Esophagus (tissue), 2 donors: ENCODE results near the gene ZNF496. TPM values are rescaled to one million over a fixed set of nuclear protein-coding genes. Genes with fewer than 3 reads are reported as not detected.
"Not testable (repeated sequence)": the region's sequence is repeated elsewhere in the genome, so short reads cannot be mapped to it uniquely, and the experiment has no call there.

Experiments
- H3K27ac ChIP-seq, 2 donors: one replicate each; pipeline ENCODE4 v1.5.1; 2013; ENCODE audit warnings: low read depth in 2 of 2, mild to moderate bottlenecking in 2 of 2, inconsistent platforms in 1 of 2, low read length in 1 of 2, moderate library complexity in 1 of 2
- H3K27me3 ChIP-seq, 2 donors: one replicate each; pipeline ENCODE4 v1.6.1; 2013; ENCODE audit warnings: low read length in 2 of 2, control low read depth in 1 of 2, mild to moderate bottlenecking in 1 of 2; ENCODE audit not compliant: insufficient read depth in 2 of 2, control insufficient read depth in 1 of 2
- H3K36me3 ChIP-seq, 2 donors: one replicate each; pipeline ENCODE4 v1.6.1; 2013; ENCODE audit warnings: low read length in 1 of 2; ENCODE audit not compliant: control insufficient read depth in 2 of 2, insufficient read depth in 2 of 2
- H3K4me1 ChIP-seq, 2 donors: one replicate each; pipeline ENCODE4 v1.6.1; 2013; ENCODE audit warnings: low read length in 1 of 2; ENCODE audit not compliant: control insufficient read depth in 2 of 2, insufficient read depth in 2 of 2
- H3K4me3 ChIP-seq, 2 donors: one replicate each; pipeline ENCODE4 v1.5.1; 2013; ENCODE audit warnings: low read length in 2 of 2, mild to moderate bottlenecking in 2 of 2, low read depth in 1 of 2, moderate library complexity in 1 of 2
- H3K9me3 ChIP-seq, 2 donors: one replicate each; pipeline ENCODE4 v1.6.1; 2013; ENCODE audit warnings: mild to moderate bottlenecking in 2 of 2, low read depth in 1 of 2, low read length in 1 of 2, moderate library complexity in 1 of 2; ENCODE audit not compliant: control insufficient read depth in 2 of 2, insufficient read depth in 1 of 2
- WGBS, 2 donors: extraction: QIAGEN DNeasy Blood & Tissue Kit; methylation state at CpG; one replicate each; pipeline ENCODE4 v1.1.7; 2013; 5-methylcytosine and 5-hydroxymethylcytosine counted together
- polyA plus RNA-seq, 2 donors: library from polyadenylated mRNA; stranded (reverse); fragments of 200-250 nt; gene quantifications; one replicate each; pipeline ENCODE4 v1.2.3, GENCODE V29; 2013
- donor health status: healthy with polysubstance abuse.
- donor health status: Bipolar disorder and iron deficiency.

ZNF496 gene
- polyA plus RNA-seq, 2 donors: 3.7 to 3.8 TPM

GRCh38 chr1:247359559-247359958 lies 27.9 kb upstream of the ZNF496 start:
- H3K4me1 ChIP-seq: peaks cover 0 to 2% of the 10 kb centered on the region in 2 donors
- H3K36me3 ChIP-seq: no peaks in the 10 kb centered on the region
- 90 to 93% methylated on average over 6 of the region's 6 CpGs for WGBS, 2 donors
- H3K9me3 ChIP-seq: no peaks in the 10 kb centered on the region
- no peak overlapping the region for H3K27ac ChIP-seq
- no peaks in the 10 kb centered on the region for H3K27me3 ChIP-seq
- H3K4me3 ChIP-seq: no peak overlapping the region

DNA sequence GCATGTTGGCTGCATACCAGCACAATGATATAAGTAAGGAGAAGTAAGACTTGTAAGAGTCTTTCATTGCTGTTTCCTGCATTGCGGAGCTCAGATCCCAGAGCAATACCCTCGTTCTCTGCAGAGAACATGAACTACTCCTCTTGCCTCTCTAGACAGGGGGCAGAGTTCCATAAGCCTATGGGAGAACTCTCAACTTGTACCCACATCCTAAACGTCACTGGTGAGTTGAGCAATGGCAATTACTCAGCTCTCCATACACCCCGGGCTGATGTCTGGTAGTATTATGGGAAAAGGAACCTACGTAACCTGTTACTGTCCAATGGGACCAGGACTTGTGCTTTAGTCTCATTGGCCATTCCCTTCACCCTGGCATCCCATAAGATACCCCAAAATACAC lies 27.3 kb upstream of the ZNF496 start:
- 78 to 83% methylated on average over 5 of the region's 5 CpGs for WGBS, 2 donors
- peaks cover 0 to 2% of the 10 kb centered on the region in 2 donors for H3K4me1 ChIP-seq
- H3K27ac ChIP-seq: no peak overlapping the region
- no peak overlapping the region for H3K4me3 ChIP-seq
- no peaks in the 10 kb centered on the region for H3K36me3 ChIP-seq
- no peaks in the 10 kb centered on the region for H3K27me3 ChIP-seq
- no peaks in the 10 kb centered on the region for H3K9me3 ChIP-seq

GRCh38 chr1:247357781-247358211 lies 26.1 kb upstream of the ZNF496 start:
- no peaks in the 10 kb centered on the region for H3K36me3 ChIP-seq
- H3K27me3 ChIP-seq: no peaks in the 10 kb centered on the region
- H3K4me3 ChIP-seq: no peak overlapping the region
- H3K9me3 ChIP-seq: no peaks in the 10 kb centered on the region
- 44 to 47% methylated on average over 6 of the region's 6 CpGs for WGBS, 2 donors
- peaks cover 0 to 2% of the 10 kb centered on the region in 2 donors for H3K4me1 ChIP-seq
- no peak overlapping the region for H3K27ac ChIP-seq

DNA sequence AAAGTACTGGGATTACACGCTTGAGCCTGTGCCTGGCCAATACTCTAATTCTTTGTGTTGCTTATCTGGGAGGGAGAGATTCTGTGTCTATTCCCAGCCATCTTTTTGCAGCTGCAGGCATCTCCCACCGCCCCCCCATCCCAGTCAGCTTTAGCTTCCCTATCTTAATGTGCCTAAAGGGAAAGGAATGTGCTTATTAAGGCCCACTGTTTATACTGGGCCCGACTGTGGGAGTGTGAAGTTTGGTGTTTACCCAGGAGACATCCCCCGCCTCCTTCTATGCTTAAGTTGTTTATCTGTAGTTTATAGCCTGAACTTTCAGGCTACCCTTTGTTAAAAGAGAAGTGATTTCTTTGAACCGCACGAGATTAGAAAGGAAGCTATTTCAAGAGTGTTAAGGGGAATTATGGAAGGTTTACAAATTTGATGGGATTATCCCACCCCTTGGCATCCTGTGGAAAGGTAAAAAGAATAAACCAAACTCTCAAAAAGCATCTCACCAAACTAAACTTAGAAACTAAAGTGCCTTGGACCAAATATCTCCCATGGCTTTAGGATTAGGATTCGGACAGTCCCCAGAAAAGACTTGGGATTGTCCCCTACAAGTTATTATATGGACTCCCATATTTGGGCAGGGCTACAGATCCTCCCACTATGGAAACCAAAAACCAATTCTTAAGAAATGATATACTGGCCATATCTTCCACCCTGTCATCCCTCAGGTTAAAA lies 25.5 kb upstream of the ZNF496 start:
- H3K27me3 ChIP-seq: no peaks in the 10 kb centered on the region
- no peaks in the 10 kb centered on the region for H3K9me3 ChIP-seq
- no peaks in the 10 kb centered on the region for H3K36me3 ChIP-seq
- H3K4me1 ChIP-seq: peaks cover 0 to 2% of the 10 kb centered on the region in 2 donors
- 45 to 51% methylated on average over 7 of the region's 7 CpGs for WGBS, 2 donors
- H3K27ac ChIP-seq: no peak overlapping the region
- no peak overlapping the region for H3K4me3 ChIP-seq

- H3K4me3 ChIP-seq, H3K4me1 ChIP-seq, H3K36me3 ChIP-seq, H3K9me3 ChIP-seq, H3K27me3 ChIP-seq, H3K27ac ChIP-seq: not testable (repeated sequence)
- 59 to 73% methylated on average over 1 of the region's 1 CpG for WGBS, 2 donors
Measured at GRCh38 chr1:247355160-247355559, 23.5 kb upstream of the ZNF496 start.

- Histone ChIP-seq H3K36me3 (no peaks in the 10 kb centered on the region), H3K27me3 (no peaks in the 10 kb centered on the region), H3K27ac (no peak overlapping the region), H3K4me3 (no peak overlapping the region), H3K9me3 (no peaks in the 10 kb centered on the region), H3K4me1 (peaks cover 0 to 2% of the 10 kb centered on the region in 2 donors)
- WGBS, 2 donors: 64 to 68% methylated on average over 3 of the region's 3 CpGs
Measured at GRCh38 chr1:247352175-247352574, 20.5 kb upstream of the ZNF496 start.

DNA sequence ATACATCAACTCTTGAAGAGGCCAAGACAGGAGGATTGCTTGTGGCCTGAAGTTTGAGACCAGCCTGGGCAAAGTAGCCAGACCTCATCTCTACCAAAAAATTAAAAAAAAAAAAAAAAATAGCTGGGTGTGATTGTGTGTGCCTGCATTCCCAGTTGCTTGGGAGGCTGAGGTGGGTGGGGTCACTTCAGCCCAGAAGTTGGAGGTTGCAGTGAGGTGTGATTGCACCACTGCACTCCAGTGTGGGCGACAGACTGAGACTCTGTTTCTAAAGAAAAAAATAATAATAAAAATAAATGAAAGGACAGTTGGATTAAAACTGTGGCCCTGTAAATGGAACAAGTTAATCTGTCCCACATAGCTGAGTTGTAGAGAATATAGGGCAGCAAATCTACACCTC lies 18.9 kb upstream of the ZNF496 start:
- H3K4me1 ChIP-seq: no peaks in the 10 kb centered on the region
- 79 to 81% methylated on average over 1 of the region's 1 CpG for WGBS, 2 donors

DNA sequence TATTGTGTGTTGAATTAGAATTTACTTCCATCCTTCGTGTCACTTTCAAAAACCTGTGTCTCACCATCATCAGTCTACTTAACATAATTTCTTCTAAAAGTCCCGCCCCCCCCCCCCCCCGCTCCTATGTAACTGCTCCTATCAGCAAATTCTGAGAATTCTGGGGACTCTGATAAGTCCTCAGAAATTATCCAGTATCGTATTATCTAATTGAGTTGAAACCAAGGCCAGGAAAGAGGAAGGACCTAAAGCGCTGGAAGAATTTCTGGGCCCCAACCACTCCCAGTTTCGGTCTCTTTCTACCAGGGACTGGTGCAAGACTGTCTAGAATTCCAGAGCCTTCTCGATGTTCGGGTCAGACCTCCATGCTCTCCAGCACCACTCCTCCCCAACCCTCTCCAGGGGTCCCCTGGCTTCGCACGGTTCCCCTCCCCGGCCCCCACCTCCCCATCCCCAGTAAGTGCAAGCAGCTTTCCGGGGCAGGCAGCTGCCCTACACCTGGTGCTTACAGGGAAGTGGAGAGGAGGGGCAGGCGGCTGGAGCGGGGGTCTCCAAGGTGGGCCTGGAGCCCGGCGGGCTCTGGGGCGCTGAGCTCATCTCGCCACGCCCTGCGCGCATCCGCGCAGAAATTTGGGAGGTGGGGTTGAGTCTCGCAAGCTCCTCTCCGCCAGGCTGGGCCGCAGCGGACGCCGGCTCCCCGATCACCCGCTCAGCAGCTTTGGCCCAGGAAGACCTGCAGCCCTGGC lies 16.0 kb upstream of the ZNF496 start:
- Histone ChIP-seq H3K4me1 (no peaks in the 10 kb centered on the region), H3K27me3 (no peaks in the 10 kb centered on the region), H3K4me3 (no peak overlapping the region), H3K27ac (no peak overlapping the region), H3K9me3 (no peaks in the 10 kb centered on the region), H3K36me3 (no peaks in the 10 kb centered on the region)
- 21 to 28% methylated on average over 30 to 31 of the region's 31 CpGs for WGBS, 2 donors

More for the DNA sequence above, 18.9 kb upstream of the ZNF496 start:
- Histone ChIP-seq H3K27ac (no peak overlapping the region), H3K36me3 (no peaks in the 10 kb centered on the region), H3K4me3 (no peak overlapping the region), H3K27me3 (no peaks in the 10 kb centered on the region), H3K9me3 (no peaks in the 10 kb centered on the region)

- H3K27ac ChIP-seq: no peak overlapping the region
- no peaks in the 10 kb centered on the region for H3K4me1 ChIP-seq
- H3K36me3 ChIP-seq: no peaks in the 10 kb centered on the region
- H3K27me3 ChIP-seq: no peaks in the 10 kb centered on the region
- no peak overlapping the region for H3K4me3 ChIP-seq
- no peaks in the 10 kb centered on the region for H3K9me3 ChIP-seq
- 86 to 90% methylated on average over 4 of the region's 4 CpGs for WGBS, 2 donors
Measured at GRCh38 chr1:247345881-247346280, 14.2 kb upstream of the ZNF496 start.
